ENCODE data around the gene FSCN2.

DNA sequence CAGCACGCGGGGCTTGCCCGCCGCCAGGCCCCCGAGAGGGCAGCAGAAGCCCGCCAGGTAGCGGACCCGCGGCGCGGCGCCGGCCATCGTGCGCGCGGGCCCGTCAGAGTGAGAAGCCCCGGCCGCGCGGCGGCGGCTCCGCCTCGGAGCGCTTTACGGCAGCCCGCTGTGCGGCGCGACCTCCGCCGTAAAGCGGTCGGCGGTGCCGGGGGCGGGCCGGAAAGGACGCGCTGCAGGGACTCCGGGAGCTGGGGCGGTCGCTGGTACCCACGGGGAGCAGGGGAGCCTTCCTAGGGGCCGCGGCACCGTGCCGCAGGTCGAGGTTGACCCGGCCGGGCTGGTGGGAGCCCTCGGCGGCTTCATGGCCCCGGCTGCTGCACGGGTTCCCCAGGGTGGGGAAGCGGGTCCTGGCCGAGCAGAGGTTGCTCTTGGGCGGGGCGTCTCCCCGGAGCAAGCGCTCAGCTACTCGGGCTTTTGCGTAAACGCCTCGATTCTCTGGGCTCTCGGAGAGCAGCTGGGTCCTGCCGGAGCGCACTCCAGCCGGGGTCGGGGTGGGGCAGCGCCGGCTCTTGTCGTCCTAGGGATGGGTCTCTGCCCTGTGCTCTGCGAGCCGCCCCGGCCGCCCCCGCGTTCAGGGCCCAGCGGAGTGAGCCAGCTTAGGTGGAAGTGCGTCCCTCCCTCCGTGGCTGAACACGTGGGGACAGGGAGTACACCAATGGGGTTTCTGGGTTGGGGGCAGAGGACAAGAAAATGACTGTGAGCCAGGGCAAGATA lies 24.3 kb downstream of the FSCN2 start, which contains the start of gene FAAP100:
- TF ChIP-seq, protein P1, sequence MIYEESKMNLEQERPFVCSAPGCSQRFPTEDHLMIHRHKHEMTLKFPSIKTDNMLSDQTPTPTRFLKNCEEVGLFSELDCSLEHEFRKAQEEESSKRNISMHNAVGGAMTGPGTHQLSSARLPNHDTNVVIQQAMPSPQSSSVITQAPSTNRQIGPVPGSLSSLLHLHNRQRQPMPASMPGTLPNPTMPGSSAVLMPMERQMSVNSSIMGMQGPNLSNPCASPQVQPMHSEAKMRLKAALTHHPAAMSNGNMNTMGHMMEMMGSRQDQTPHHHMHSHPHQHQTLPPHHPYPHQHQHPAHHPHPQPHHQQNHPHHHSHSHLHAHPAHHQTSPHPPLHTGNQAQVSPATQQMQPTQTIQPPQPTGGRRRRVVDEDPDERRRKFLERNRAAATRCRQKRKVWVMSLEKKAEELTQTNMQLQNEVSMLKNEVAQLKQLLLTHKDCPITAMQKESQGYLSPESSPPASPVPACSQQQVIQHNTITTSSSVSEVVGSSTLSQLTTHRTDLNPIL (CRISPR knock-in tag; IDR thresholded peaks at IDR 0.05; ENCODE audit: low read depth): no peak; the same call in 1 of the 2 replicates
- TF ChIP-seq, protein P2, sequence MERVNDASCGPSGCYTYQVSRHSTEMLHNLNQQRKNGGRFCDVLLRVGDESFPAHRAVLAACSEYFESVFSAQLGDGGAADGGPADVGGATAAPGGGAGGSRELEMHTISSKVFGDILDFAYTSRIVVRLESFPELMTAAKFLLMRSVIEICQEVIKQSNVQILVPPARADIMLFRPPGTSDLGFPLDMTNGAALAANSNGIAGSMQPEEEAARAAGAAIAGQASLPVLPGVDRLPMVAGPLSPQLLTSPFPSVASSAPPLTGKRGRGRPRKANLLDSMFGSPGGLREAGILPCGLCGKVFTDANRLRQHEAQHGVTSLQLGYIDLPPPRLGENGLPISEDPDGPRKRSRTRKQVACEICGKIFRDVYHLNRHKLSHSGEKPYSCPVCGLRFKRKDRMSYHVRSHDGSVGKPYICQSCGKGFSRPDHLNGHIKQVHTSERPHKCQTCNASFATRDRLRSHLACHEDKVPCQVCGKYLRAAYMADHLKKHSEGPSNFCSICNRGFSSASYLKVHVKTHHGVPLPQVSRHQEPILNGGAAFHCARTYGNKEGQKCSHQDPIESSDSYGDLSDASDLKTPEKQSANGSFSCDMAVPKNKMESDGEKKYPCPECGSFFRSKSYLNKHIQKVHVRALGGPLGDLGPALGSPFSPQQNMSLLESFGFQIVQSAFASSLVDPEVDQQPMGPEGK (CRISPR knock-in tag; IDR thresholded peaks at IDR 0.05; ENCODE audit: borderline replicate concordance): no peak; the same call in 1 of the 2 replicates
- TF ChIP-seq ZFP3 (CRISPR knock-in tag; IDR thresholded peaks at IDR 0.05): no peak
- no peak for TF ChIP-seq ZNF565 (CRISPR knock-in tag; conservative IDR thresholded peaks at IDR 0.05; ENCODE audit: low read depth)
- TF ChIP-seq PPARA (CRISPR knock-in tag; IDR thresholded peaks at IDR 0.05; ENCODE audit: borderline replicate concordance): no peak
- TF ChIP-seq ZFP30 (CRISPR knock-in tag; IDR thresholded peaks at IDR 0.05): no peak
- no peak for TF ChIP-seq RARB (CRISPR knock-in tag; IDR thresholded peaks at IDR 0.05)
